Mammary epithelial cell (primary cell): ENCODE data around the gene IL24.

Experiments used
- EZH2 ChIP-seq: IDR thresholded peaks from 2 replicates; pipeline ENCODE4 v1.6.1; 2012; ENCODE audit warnings: low read length, inconsistent platforms, borderline replicate concordance
- TF ChIP-seq, protein P1 (sequence below), 2 donors: IDR thresholded peaks in 1 of 2; conservative IDR thresholded peaks in 1 of 2; 2 replicates each; pipeline ENCODE4 v1.5.1; 2011 to 2012; ENCODE audit warnings: inconsistent platforms in 2 of 2, low read length in 2 of 2, mild to moderate bottlenecking in 2 of 2, control low read depth in 1 of 2, low read depth in 1 of 2; ENCODE audit not compliant: insufficient read depth in 1 of 2; ENCODE audit errors: extremely low read depth in 1 of 2

GRCh38 chr1:206898915-206899431 lies 1.7 kb downstream of the IL24 start:
- TF ChIP-seq EZH2 = no peak
- TF ChIP-seq, protein P1, sequence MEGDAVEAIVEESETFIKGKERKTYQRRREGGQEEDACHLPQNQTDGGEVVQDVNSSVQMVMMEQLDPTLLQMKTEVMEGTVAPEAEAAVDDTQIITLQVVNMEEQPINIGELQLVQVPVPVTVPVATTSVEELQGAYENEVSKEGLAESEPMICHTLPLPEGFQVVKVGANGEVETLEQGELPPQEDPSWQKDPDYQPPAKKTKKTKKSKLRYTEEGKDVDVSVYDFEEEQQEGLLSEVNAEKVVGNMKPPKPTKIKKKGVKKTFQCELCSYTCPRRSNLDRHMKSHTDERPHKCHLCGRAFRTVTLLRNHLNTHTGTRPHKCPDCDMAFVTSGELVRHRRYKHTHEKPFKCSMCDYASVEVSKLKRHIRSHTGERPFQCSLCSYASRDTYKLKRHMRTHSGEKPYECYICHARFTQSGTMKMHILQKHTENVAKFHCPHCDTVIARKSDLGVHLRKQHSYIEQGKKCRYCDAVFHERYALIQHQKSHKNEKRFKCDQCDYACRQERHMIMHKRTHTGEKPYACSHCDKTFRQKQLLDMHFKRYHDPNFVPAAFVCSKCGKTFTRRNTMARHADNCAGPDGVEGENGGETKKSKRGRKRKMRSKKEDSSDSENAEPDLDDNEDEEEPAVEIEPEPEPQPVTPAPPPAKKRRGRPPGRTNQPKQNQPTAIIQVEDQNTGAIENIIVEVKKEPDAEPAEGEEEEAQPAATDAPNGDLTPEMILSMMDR (conservative IDR thresholded peaks at IDR 0.05 in 1 of 2, IDR thresholded peaks at IDR 0.05 in 1 of 2; ENCODE audit: extremely low read depth in 1 of 2, insufficient read depth in 1 of 2, low read depth in 1 of 2, low read length in 2 of 2) = no peak
